Common myeloid progenitor, CD34-positive (primary cell): Measurements from ENCODE around the gene ORMDL2.
A peak's percentile ranks its signal among the peaks of the same experiment; 100 is the strongest.

Source experiments
- CTCF ChIA-PET: fragments of 350-600 bp; sonication (Branson Sonifier 250); formaldehyde crosslinking; loops from one replicate; lab custom pipeline; 2021; ENCODE audit warnings: antibody characterized with exemption; lab: Charles Lee
- POLR2A ChIA-PET: fragments of 350-600 bp; sonication (Branson Sonifier 250); formaldehyde crosslinking; loops from one replicate; lab custom pipeline; 2021; ENCODE audit warnings: antibody characterized with exemption; lab: Charles Lee
- DNase-seq, 3 donors: peaks; one replicate each; pipeline versions ENCODE4 v3.0.0 to v3.0.0-alpha.2; 2013
- H3K27ac ChIP-seq, 2 experiments: 1 replicate in 1 of 2; 2 replicates in 1 of 2; pipeline ENCODE4 v1.7.0; 2013; ENCODE audit warnings: inconsistent platforms in 2 of 2, low read length in 2 of 2, mild to moderate bottlenecking in 2 of 2, low read depth in 1 of 2, moderate library complexity in 1 of 2; ENCODE audit not compliant: severe bottlenecking in 2 of 2, insufficient read depth in 1 of 2, poor library complexity in 1 of 2
- H3K27me3 ChIP-seq, 5 experiments: replicated peaks in 2 of 5; 1 replicate in 3 of 5; 2 replicates in 2 of 5; pipeline versions ENCODE4 v1.6.1 to v1.7.0; 2013; ENCODE audit warnings: low read length in 4 of 5, mild to moderate bottlenecking in 2 of 5, moderate library complexity in 2 of 5, inconsistent platforms in 1 of 5; ENCODE audit not compliant: insufficient read depth in 5 of 5, control insufficient read depth in 4 of 5
- H3K36me3 ChIP-seq, 4 experiments: 1 replicate in 2 of 4; 2 replicates in 2 of 4; pipeline versions ENCODE4 v1.6.1 to v1.7.0; 2013; ENCODE audit warnings: low read length in 3 of 4, control low read depth in 1 of 4, mild to moderate bottlenecking in 1 of 4; ENCODE audit not compliant: control insufficient read depth in 4 of 4, insufficient read depth in 4 of 4
- H3K4me1 ChIP-seq, 4 experiments: 1 replicate in 3 of 4; 2 replicates in 1 of 4; pipeline versions ENCODE4 v1.6.1 to v1.7.1; 2013; ENCODE audit warnings: low read length in 3 of 4, mild to moderate bottlenecking in 3 of 4, control low read depth in 1 of 4, inconsistent platforms in 1 of 4, moderate library complexity in 1 of 4; ENCODE audit not compliant: control insufficient read depth in 4 of 4, insufficient read depth in 4 of 4; ENCODE audit errors: control extremely low read depth in 1 of 4
- H3K4me3 ChIP-seq, 7 experiments: 1 replicate in 4 of 7; 2 replicates in 3 of 7; pipeline versions ENCODE4 v1.5.1 to v1.7.0; 2013; ENCODE audit warnings: mild to moderate bottlenecking in 7 of 7, low read length in 6 of 7, moderate library complexity in 6 of 7, inconsistent platforms in 2 of 7, low read depth in 2 of 7, control low read depth in 1 of 7; ENCODE audit not compliant: insufficient read depth in 4 of 7, control insufficient read depth in 1 of 7; ENCODE audit errors: extremely low read depth in 1 of 7
- H3K9me3 ChIP-seq, 5 experiments: 1 replicate in 4 of 5; 2 replicates in 1 of 5; pipeline versions ENCODE4 v1.6.1 to v1.7.1; 2013; ENCODE audit warnings: low read length in 4 of 5, mild to moderate bottlenecking in 2 of 5, inconsistent platforms in 1 of 5, low read depth in 1 of 5, moderate library complexity in 1 of 5; ENCODE audit not compliant: control insufficient read depth in 4 of 5, insufficient read depth in 2 of 5; ENCODE audit errors: control extremely low read depth in 1 of 5
- WGBS: methylation state at CpG from one replicate; pipeline ENCODE4 v1.1.5; 2013; ENCODE audit not compliant: insufficient coverage; 5-methylcytosine and 5-hydroxymethylcytosine counted together

Gene ORMDL2

GRCh38 chr12:55840581-55841351 lies 22.9 kb downstream of the ORMDL2 start:
- no peak for DNase-seq
- H3K4me3 ChIP-seq: no peak overlapping the region
- CTCF ChIA-PET: interaction anchor here (1.3 to 2.0 kb wide), 3 partner anchors 9 to 100 kb away, joined by 3 to 8 read pairs (median 4); no protein-coding TSS in a partner anchor
- peaks cover 0 to 1% (median 0%) of the 10 kb centered on the region in 5 experiments for H3K27me3 ChIP-seq
- H3K27ac ChIP-seq: no peak overlapping the region
- no peaks in the 10 kb centered on the region for H3K9me3 ChIP-seq
- H3K36me3 ChIP-seq: no peaks in the 10 kb centered on the region
- POLR2A ChIA-PET: interaction anchor here (0.6 kb wide), 1 partner anchor 11 kb away, joined by 4 read pairs; the partner anchor contains the start of gene DNAJC14
- WGBS: 98% methylated on average over 8 of the region's 11 CpGs
- H3K4me1 ChIP-seq: peaks cover 0 to 6% (median 0%) of the 10 kb centered on the region in 4 experiments

GRCh38 chr12:55842681-55843429 lies 25.0 kb downstream of the ORMDL2 start, which contains the start of gene MMP19:
MMP19 (minus strand) TSS chr12:55842936; CDS start chr12:55842830, 106 bp downstream.
- peak in 2 of 3 donors; percentile 24 to 27 for DNase-seq
- H3K4me3 ChIP-seq: no peak within 1 kb of the TSS

GRCh38 chr12:55843431-55843830 lies 25.6 kb downstream of the ORMDL2 start:
- Histone ChIP-seq H3K27ac (no peak overlapping the region), H3K4me1 (peaks cover 0 to 22% (median 12%) of the 10 kb centered on the region in 4 experiments)
- CTCF ChIA-PET: interaction anchor here (1.0 kb wide), 1 partner anchor 48 kb away, joined by 3 read pairs; no protein-coding TSS in a partner anchor

More at GRCh38 chr12:55842681-55843429, 25.0 kb downstream of the ORMDL2 start, which contains the start of gene MMP19:
- Histone ChIP-seq H3K27me3 (peaks cover 0 to 1% (median 0%) of the 10 kb centered on the region in 5 experiments), H3K36me3 (no peaks in the 10 kb centered on the region), H3K9me3 (no peaks in the 10 kb centered on the region), H3K27ac (no peak within 1 kb of the TSS), H3K4me1 (peaks cover 0 to 18% (median 8%) of the 10 kb centered on the region in 4 experiments)
- POLR2A ChIA-PET: no interaction called here
- CTCF ChIA-PET: no interaction called here
- 88% methylated on average over 10 of the region's 10 CpGs for WGBS

GRCh38 chr12:55844961-55845360 lies 27.1 kb downstream of the ORMDL2 start:
- Histone ChIP-seq H3K4me3 (no peak overlapping the region), H3K4me1 (peaks cover 0 to 28% (median 19%) of the 10 kb centered on the region in 4 experiments), H3K9me3 (no peaks in the 10 kb centered on the region), H3K27ac (no peak overlapping the region), H3K36me3 (no peaks in the 10 kb centered on the region), H3K27me3 (peaks cover 0 to 1% (median 0%) of the 10 kb centered on the region in 5 experiments)
- WGBS: 83% methylated on average over 1 of the region's 4 CpGs
- DNase-seq: no peak
- ChIA-PET CTCF (interaction anchor here (1.5 kb wide), 1 partner anchor 10 kb away, joined by 4 read pairs; no protein-coding TSS in a partner anchor), POLR2A (no interaction called here)

More at GRCh38 chr12:55843431-55843830, 25.6 kb downstream of the ORMDL2 start:
- Histone ChIP-seq H3K36me3 (no peaks in the 10 kb centered on the region), H3K4me3 (no peak overlapping the region), H3K9me3 (no peaks in the 10 kb centered on the region), H3K27me3 (peaks cover 0 to 1% (median 0%) of the 10 kb centered on the region in 5 experiments)
- POLR2A ChIA-PET: no interaction called here
- no peak for DNase-seq
- 98% methylated on average over 4 of the region's 4 CpGs for WGBS

GRCh38 chr12:55845361-55845760 lies 27.5 kb downstream of the ORMDL2 start:
- peaks cover 0 to 28% (median 19%) of the 10 kb centered on the region in 4 experiments for H3K4me1 ChIP-seq
- no peaks in the 10 kb centered on the region for H3K9me3 ChIP-seq
- 93% methylated on average over 3 of the region's 5 CpGs for WGBS
- POLR2A ChIA-PET: no interaction called here
- H3K36me3 ChIP-seq: no peaks in the 10 kb centered on the region
- H3K4me3 ChIP-seq: no peak overlapping the region
- peaks cover 0 to 1% (median 0%) of the 10 kb centered on the region in 5 experiments for H3K27me3 ChIP-seq
- DNase-seq: no peak
- H3K27ac ChIP-seq: no peak overlapping the region
- CTCF ChIA-PET: interaction anchor here (1.5 kb wide), 1 partner anchor 10 kb away, joined by 4 read pairs; no protein-coding TSS in a partner anchor

- Histone ChIP-seq H3K27ac (no peak overlapping the region), H3K4me3 (no peak overlapping the region), H3K9me3 (no peaks in the 10 kb centered on the region), H3K4me1 (peaks cover 0 to 28% (median 19%) of the 10 kb centered on the region in 4 experiments), H3K27me3 (peaks cover 0 to 1% (median 0%) of the 10 kb centered on the region in 5 experiments), H3K36me3 (no peaks in the 10 kb centered on the region)
- ChIA-PET CTCF (interaction anchor here (0.9 to 1.5 kb wide), 3 partner anchors 11 to 106 kb away, joined by 3 to 4 read pairs (median 3); no protein-coding TSS in a partner anchor), POLR2A (interaction anchor here (0.9 kb wide), 1 partner anchor 10 kb away, joined by 3 read pairs; no protein-coding TSS in a partner anchor)
- DNase-seq: no peak
- WGBS: 100% methylated on average over 2 of the region's 7 CpGs
Observed at GRCh38 chr12:55845785-55846496, 28.1 kb downstream of the ORMDL2 start.
